ENCODE measurements around the gene ABCA1. TPM values are rescaled to one million over a fixed set of nuclear protein-coding genes. Genes with fewer than 3 reads are reported as not detected.

ABCA1 gene
- total RNA-seq, 6 experiments from 2014 or later = 9.1 to 16.5 (median 9.4) TPM

DNA sequence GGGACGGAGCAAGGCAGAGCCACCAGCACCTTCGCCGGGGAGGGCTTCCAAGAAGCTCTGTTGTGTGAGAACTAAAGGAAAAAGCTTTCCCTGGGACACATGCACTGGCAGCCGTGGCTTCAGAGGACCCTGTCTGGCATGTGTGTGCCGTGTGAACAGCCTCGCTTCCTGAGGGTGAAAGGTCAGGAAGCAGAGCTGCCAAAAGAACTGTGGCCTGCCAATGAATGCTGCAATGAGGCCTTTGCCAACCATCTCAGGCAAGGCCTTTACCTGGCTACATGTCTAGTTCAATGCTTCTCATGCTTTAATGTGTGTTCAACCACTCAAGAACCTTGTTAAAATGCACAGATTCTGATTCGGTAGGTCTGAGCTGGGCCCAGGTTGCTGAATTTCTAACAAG is 110.5 kb downstream of the ABCA1 start:
- no peak overlapping the region for H3K4me3 Mint-ChIP-seq
- no peaks in the 10 kb centered on the region for H3K4me1 Mint-ChIP-seq (ENCODE audit: low read depth)
- peaks cover 25% of the 10 kb centered on the region for H3K36me3 Mint-ChIP-seq (ENCODE audit: low read depth)
- H3K9me3 Mint-ChIP-seq = no peaks in the 10 kb centered on the region
- DNase-seq = no peak
- H3K27me3 Mint-ChIP-seq (ENCODE audit: insufficient read depth) = no peaks in the 10 kb centered on the region; the same call in 1 of the 2 replicates
- H3K27ac Mint-ChIP-seq = no peak overlapping the region
- TF ChIP-seq, protein P1, sequence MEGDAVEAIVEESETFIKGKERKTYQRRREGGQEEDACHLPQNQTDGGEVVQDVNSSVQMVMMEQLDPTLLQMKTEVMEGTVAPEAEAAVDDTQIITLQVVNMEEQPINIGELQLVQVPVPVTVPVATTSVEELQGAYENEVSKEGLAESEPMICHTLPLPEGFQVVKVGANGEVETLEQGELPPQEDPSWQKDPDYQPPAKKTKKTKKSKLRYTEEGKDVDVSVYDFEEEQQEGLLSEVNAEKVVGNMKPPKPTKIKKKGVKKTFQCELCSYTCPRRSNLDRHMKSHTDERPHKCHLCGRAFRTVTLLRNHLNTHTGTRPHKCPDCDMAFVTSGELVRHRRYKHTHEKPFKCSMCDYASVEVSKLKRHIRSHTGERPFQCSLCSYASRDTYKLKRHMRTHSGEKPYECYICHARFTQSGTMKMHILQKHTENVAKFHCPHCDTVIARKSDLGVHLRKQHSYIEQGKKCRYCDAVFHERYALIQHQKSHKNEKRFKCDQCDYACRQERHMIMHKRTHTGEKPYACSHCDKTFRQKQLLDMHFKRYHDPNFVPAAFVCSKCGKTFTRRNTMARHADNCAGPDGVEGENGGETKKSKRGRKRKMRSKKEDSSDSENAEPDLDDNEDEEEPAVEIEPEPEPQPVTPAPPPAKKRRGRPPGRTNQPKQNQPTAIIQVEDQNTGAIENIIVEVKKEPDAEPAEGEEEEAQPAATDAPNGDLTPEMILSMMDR (IDR thresholded peaks at IDR 0.05) = no peak

DNA sequence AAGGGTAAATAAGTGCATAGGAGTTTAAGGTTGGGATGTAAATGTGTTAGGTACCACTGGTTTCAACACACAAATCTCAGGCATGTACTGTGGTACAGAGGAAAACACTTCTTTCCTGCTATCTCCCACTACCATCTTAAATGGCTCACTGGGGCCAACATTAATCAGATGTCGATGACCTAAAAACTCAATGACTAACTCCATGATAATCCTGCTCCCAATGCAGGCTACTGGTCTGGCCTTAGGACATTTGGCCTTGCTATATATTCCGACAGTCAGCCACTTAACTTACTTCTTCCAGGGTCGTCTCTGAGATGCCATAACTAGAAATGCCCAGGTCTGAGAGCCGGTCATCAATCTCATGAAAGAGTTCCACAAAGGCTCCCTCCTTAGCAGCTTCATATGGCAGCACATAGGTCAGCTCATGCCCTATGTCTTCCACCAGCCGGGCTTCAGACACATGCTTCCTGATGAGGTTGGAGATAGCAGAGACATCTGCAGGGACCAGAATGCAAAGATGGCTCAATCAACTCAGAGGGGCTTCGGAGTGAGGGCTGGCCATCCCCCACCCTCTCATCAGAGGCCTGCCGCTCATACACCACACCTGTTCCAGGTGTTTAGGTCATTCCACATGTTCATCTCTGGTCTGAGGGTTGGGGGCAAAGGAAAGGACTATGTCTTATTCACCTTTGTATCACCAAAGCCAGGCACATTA is 111.9 kb downstream of the ABCA1 start:
- TF ChIP-seq, protein P1 (IDR thresholded peaks at IDR 0.05) = no peak
- no peak for DNase-seq
- peaks cover 31% of the 10 kb centered on the region for H3K36me3 Mint-ChIP-seq (ENCODE audit: low read depth)
- peaks cover 11% of the 10 kb centered on the region for H3K4me1 Mint-ChIP-seq (ENCODE audit: low read depth)
- H3K27ac Mint-ChIP-seq = no peak overlapping the region
- H3K9me3 Mint-ChIP-seq = no peaks in the 10 kb centered on the region
- no peaks in the 10 kb centered on the region; the same call in 1 of the 2 replicates for H3K27me3 Mint-ChIP-seq (ENCODE audit: insufficient read depth)
- no peak overlapping the region for H3K4me3 Mint-ChIP-seq

DNA sequence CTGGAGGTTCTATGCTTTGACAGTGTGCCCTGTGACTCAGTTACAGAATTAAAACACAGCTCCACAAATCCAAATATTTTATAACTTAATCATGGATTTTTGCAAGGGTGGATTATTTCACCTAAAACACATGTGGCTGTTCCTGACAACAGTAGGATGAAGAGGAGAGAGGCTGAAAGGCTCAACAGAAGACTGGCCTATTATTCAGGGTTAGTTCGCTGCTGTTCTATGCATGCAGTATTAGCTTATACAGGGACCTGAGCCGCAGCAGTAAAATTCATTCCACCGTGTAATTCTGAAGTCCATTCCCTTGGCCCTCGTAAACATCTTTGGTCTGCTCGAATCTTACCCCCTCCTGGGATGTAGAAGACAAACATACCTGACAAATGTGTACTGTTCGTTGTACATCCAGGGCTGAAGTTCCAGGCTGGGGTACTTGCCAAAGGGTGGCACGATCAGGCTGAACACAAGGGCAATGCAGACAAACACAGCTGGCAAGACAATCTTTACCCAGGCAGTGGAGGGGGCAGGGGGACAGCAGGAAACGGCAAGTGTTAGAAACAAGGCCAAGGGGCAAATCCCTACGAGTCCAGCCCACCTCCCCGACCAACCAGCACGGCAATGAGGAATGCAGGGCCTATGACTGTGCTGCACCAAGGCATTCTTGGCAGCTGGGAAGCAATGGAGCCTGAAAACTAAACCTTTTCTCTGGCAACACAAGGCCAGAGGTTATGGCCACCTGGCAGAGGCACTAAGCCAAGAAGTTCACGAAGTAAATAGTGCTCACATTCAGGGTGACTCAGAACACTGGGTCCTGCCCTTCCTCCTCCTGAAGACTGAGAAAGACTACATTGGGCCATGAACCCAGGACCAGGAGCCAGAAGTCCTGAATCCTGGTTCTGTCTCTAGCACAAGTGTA is 117.3 kb downstream of the ABCA1 start:
- peaks cover 32% of the 10 kb centered on the region for H3K4me1 Mint-ChIP-seq (ENCODE audit: low read depth)
- H3K27me3 Mint-ChIP-seq (ENCODE audit: insufficient read depth) = no peaks in the 10 kb centered on the region
- DNase-seq = no peak
- no peak overlapping the region; the same call in 1 of the 2 replicates for H3K27ac Mint-ChIP-seq
- TF ChIP-seq, protein P1 (IDR thresholded peaks at IDR 0.05) = no peak
- peaks cover 18% of the 10 kb centered on the region for H3K36me3 Mint-ChIP-seq (ENCODE audit: low read depth)
- H3K4me3 Mint-ChIP-seq = no peak overlapping the region
- no peaks in the 10 kb centered on the region for H3K9me3 Mint-ChIP-seq

DNA sequence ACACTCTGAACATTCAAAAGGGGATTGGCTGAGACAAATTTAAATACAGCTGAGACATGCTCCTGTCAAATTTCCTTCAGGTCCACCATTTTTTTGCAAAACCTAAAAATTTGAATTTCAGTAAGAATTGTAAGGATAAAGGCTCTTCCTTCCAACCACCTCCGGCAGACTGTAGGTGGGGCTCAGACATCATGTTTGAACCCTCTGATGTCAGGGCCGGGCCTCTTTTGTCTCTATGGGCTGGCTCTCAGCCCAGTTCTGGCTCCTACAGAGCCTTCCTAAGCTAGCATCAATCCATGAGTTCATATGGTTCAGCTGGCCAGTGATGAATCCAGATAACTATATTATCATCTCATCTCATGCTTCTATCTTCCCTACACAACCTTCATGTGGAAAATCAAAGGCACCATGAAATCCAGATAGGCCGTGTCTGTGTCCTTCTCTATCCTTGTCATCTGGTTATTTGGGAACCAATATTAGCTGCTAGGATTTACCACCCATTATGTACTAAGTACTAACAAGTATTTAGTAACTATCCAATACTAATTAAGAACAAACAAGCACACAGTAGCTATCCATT is 119.8 kb downstream of the ABCA1 start:
- DNase-seq = peak; percentile 37
- TF ChIP-seq, protein P1 (IDR thresholded peaks at IDR 0.05) = peak; percentile 61
- Mint-ChIP-seq H3K4me1 (ENCODE audit: low read depth) (peaks cover 32% of the 10 kb centered on the region), H3K36me3 (ENCODE audit: low read depth) (peaks cover 9% of the 10 kb centered on the region), H3K27me3 (ENCODE audit: insufficient read depth) (no peaks in the 10 kb centered on the region), H3K4me3 (no peak overlapping the region), H3K27ac (no peak overlapping the region), H3K9me3 (no peaks in the 10 kb centered on the region)

DNA sequence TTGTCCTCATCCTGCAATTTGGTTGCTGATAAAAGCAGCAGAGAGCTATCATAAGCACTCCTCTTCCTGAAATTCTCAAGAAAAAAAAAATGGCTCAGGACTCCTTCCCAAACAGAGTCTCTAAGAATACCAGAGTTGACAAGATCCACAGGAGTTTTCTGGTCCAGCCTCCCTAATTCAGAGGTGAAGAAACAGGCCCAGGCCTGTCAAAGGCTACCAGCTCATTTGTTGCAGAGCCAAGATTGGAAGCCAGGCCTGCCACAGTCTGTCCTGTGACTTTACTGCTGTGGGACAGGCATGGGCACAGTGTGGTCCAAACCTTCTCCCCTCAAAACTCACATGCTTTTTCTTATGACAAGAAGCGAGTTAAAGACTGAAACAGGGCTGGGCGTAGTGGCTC is 122.5 kb downstream of the ABCA1 start:
- Mint-ChIP-seq H3K36me3 (ENCODE audit: low read depth) (no peaks in the 10 kb centered on the region; the same call in 1 of the 2 replicates), H3K27me3 (ENCODE audit: insufficient read depth) (no peaks in the 10 kb centered on the region), H3K4me3 (no peak overlapping the region), H3K9me3 (no peaks in the 10 kb centered on the region), H3K4me1 (ENCODE audit: low read depth) (peaks cover 15% of the 10 kb centered on the region), H3K27ac (no peak overlapping the region)
- TF ChIP-seq, protein P1 (IDR thresholded peaks at IDR 0.05) = no peak
- DNase-seq = no peak
